Measurements from ENCODE around the gene MLEC.

DNA sequence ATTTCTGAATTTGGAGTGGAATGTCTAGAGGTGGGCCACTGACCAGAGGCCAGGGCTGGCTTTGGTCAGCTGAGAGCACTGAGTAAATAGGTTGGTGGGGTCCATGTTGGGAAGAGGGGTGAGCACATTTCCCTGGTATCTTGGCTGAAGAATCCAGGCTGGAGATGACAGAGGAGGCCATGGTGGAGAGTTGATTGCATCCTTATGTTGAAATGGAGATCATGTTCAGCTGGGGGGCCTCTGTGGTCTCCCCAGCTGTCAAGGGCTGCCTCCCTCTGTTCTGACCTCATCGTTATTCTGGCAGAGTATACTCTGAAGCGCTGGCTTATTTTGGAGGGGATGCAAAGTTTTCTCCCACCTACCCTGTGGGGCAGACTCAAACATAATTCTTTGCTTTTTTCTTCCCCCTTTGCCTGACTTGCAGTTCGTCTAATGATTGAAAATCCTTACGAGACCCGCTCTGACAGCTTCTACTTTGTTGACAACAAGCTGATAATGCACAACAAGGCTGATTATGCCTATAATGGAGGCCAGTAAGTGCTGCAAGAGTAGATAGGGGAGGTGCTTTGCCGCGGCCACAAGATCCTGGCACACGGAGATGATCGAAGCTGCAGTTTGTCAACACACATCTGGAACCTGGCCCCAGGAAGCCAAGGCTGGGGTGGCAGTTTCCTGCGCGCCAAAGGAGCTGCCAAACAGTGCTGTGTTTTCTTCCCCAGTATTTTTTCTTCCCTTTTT, 32.7 kb downstream of the MLEC start:
- no peak for TF ChIP-seq CTCF (IDR thresholded peaks at IDR 0.05)
- TF ChIP-seq POLR2AphosphoS5 (IDR thresholded peaks at IDR 0.05) = no peak
